ENCODE measurements around the gene TJP3. TPM values are rescaled to one million over a fixed set of nuclear protein-coding genes. Genes with fewer than 3 reads are reported as not detected.
A peak's percentile ranks its signal among the peaks of the same experiment; 100 is the strongest.
"Not testable (repeated sequence)": the region's sequence is repeated elsewhere in the genome, so short reads cannot be mapped to it uniquely, and the experiment has no call there.

The TJP3 gene
- total RNA-seq, 1 donor = not detected

DNA sequence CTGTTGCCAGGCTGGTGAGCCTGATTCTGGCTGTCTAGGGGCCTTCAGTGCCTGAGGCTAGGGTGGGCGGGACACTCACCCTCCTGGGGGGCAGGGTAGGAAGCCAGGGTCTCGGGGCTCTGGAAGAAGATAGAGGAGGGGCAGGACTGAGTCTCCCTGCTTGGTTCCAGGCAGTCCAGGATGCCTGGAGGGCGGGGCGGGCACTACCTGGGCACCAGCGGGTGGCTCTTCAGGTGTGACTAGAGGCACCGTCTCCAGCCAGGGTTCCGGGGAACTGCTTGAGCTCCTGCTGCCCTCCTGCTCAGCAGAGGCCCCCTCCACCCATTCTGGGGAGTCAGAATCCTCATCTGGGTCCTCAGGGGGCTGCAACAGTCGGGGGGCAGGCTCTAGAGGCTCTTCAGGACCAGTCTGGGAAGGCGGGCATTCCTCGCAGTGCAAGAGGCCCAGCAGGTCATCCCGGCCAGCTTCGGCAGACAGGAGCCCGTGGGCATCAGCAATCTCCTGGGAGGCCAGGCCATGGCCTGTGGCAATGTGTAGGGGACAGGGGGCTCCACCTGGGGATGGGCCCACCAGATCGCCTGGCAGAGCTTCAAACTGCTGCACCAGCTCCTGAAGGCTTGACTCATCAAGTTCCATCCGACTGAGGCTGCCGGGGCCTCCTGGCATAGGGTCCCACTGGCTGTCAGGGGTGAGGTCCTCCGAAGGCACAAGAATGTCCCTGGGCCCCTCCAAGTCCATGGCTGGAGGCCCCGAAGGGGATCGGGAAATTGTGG is 51.5 kb downstream of the TJP3 start:
- H3K4me3 ChIP-seq (ENCODE audit: low read depth, low read length) = no peak overlapping the region
- no peak for DNase-seq (ENCODE audit: low read depth)
- no peak for TF ChIP-seq CTCF (IDR thresholded peaks at IDR 0.05; ENCODE audit: insufficient read depth, low read length)

DNA sequence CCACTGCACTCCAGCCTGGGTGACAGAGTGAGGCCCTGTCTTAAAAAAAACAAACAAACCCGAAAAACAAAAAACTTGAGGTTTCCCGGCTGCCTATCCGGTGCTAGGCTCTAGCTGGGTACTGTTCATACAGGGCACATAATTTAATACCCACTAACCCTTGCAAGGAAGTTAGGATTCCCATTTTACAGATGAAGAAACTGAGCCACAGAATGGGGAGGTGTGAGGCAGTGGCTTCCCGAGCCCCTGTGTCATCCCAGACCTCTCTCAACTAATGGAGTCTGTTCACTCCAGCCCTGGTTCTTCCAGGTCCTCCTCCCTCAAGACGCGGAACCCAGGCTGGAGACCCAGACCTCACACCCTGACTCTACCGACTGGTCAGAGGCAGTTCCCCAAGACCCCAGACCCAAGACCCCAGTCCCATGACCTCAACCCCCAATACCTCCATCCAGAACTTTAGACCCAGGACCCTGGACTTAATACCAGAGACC is 52.7 kb downstream of the TJP3 start:
- peak; percentile 19 for DNase-seq (ENCODE audit: low read depth)
- no peak for TF ChIP-seq CTCF (IDR thresholded peaks at IDR 0.05; ENCODE audit: insufficient read depth, low read length)
- H3K4me3 ChIP-seq (ENCODE audit: low read depth, low read length) = peak overlapping the region; percentile 96

DNA sequence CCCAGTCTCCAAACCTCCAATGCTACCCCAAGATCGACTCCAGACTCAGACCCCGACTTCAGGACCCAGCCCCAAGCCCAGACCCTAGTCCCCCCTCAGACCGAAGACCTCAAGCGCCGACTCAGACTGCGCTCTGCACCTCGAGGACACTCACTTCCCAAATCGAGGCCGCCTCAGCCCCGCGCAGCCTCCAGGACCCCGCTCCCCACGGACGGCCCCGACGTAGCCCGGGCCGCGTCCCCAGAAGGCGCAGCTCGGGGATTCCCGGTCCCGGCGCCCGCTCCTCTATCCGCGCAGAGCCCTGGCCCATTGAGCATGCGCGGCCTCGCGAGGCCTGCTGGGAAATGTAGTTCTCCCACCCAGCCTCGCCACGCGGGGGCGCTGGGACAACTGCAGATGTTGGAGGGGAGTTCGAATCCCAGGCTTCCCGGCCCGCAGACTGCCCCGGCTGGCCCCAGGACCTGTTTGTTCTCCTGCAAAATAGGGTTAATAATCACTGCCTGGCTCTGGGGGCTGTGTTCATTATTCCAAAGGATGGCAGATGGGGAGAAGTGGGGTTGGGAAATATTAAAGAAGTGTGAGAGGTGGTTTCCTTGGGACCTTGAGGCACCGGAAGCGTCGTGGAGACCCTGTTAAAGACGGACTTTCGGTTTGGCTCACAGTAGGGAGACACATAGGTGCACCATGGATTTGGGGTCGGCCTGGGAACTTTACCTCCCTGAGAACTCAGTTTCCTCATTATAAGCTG is 53.4 kb downstream of the TJP3 start, which contains the start of gene APBA3:
Gene APBA3 (minus strand): TSS at position 311 of the 748 bp plus-strand sequence. CDS start 1,428 bp downstream, outside the sequence.
- DNase-seq (ENCODE audit: low read depth) = peak; percentile 85
- peak; percentile 67 for TF ChIP-seq CTCF (IDR thresholded peaks at IDR 0.05; ENCODE audit: insufficient read depth, low read length)
- H3K4me3 ChIP-seq (ENCODE audit: low read depth, low read length) = peak within 1 kb of the TSS; percentile 96

DNA sequence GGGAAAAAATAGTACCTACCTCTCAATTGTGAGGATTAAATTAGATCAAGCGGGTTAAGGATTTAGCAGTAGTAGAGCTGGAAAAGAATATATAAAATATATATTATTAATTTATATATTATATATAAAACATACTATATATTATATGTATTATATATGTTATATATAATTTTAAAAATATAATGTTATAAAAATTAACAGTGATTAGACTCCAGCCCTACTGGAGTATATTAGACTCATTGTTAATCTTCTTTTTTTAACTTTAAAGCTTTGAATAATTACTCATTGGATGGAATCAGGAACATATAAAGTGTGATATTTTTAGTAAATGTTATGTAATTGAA is 53.9 kb downstream of the TJP3 start:
- DNase-seq (ENCODE audit: low read depth) = no peak
- no peak for TF ChIP-seq CTCF (IDR thresholded peaks at IDR 0.05; ENCODE audit: insufficient read depth, low read length)
- H3K4me3 ChIP-seq (ENCODE audit: low read depth, low read length) = no peak overlapping the region

- peak; percentile 99 for DNase-seq (ENCODE audit: low read depth)
- peak within 1 kb of the TSS; percentile 96 for H3K4me3 ChIP-seq (ENCODE audit: low read depth, low read length)
- no peak for TF ChIP-seq CTCF (IDR thresholded peaks at IDR 0.05; ENCODE audit: insufficient read depth, low read length)
These were observed 54.6 kb downstream of the TJP3 start, which contains the start of gene MRPL54 for GRCh38 chr19:3762501-3763459. Gene MRPL54, plus strand, starts transcription at chr19:3762682. Its CDS starts 19 bp downstream, at chr19:3762701.

DNA sequence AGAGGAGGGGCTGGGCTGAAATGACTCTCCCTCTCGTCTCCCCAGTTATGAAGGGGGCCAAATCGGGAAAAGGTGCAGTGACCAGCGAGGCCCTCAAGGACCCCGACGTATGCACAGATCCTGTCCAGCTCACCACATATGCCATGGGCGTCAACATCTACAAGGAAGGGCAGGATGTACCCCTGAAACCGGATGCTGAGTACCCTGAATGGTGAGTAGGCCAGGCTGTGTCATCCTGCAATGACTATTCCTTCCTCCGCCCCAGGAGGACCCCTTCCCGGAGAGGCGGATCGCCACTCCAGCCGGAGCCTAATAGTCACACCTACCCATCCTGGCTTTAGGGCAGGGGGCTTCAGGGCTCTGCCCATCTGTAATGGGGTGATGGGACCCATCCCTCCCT is 56.9 kb downstream of the TJP3 start:
- TF ChIP-seq CTCF (IDR thresholded peaks at IDR 0.05; ENCODE audit: insufficient read depth, low read length) = no peak
- no peak overlapping the region for H3K4me3 ChIP-seq (ENCODE audit: low read depth, low read length)
- DNase-seq (ENCODE audit: low read depth) = no peak

- not testable (repeated sequence) for H3K4me3 ChIP-seq (ENCODE audit: low read depth, low read length); DNase-seq (ENCODE audit: low read depth)
These were observed 57.6 kb downstream of the TJP3 start for GRCh38 chr19:3765757-3766156.
